K562 (cell line): ENCODE results near the gene HIF1A. TPM values are rescaled to one million over a fixed set of nuclear protein-coding genes. Genes with fewer than 3 reads are reported as not detected.
A peak's percentile ranks its signal among the peaks of the same experiment; 100 is the strongest.

ENCODE experiments used
- CUX1 ChIP-seq: fragments of 200-800 bp; sonication (Bioruptor generic); IDR thresholded peaks from 2 replicates; pipeline ENCODE4 v1.6.1; 2016; ENCODE audit warnings: missing genetic modification characterization, missing compliant biosample characterization
- MAFK ChIP-seq: IDR thresholded peaks from 2 replicates; pipeline ENCODE4 v1.6.1; 2011; ENCODE audit warnings: low read length, improper control_type of control experiment
- NFE2 ChIP-seq: IDR thresholded peaks from 2 replicates; pipeline ENCODE4 v1.6.1; 2014; ENCODE audit warnings: antibody characterized with exemption, low read depth
- RBBP5 ChIP-seq: fragments of 200-600 bp; sonication (generic); IDR thresholded peaks from 2 replicates; pipeline ENCODE4 v1.6.1; 2012; ENCODE audit warnings: borderline replicate concordance, mild to moderate bottlenecking, low read length, control low read depth, inconsistent platforms; ENCODE audit not compliant: insufficient read depth, poor library complexity, severe bottlenecking
- TRIM28 ChIP-seq: fragments of 450-650 bp; IDR thresholded peaks from 2 replicates; pipeline ENCODE4 v1.6.1; 2017
- polyA plus RNA-seq, 8 experiments: library from polyadenylated mRNA; depleted of rRNA in 4 of 8; stranded (reverse) in 5 of 8; unstranded in 3 of 8; fragments of >200 nt; fragmentation: Nextera tagmentation in 2 of 8; fragmentation: Illumina TruSeq in 1 of 8; extraction: Ambion mirVana in 2 of 8; extraction: Trizol in 1 of 8; gene quantifications; 2 replicates each; pipeline versions ENCODE4 v1.2.1 to v1.2.3, GENCODE V29; 2011 to 2014; ENCODE audit warnings: inconsistent platforms in 1 of 8, missing spikeins in 1 of 8
- total RNA-seq, 7 experiments: library from RNA; depleted of rRNA in 6 of 7; stranded (reverse); fragments of >200 nt in 6 of 7; fragmentation: Illumina TruSeq in 2 of 7; extraction: Trizol in 2 of 7; gene quantifications; 2 replicates each; pipeline versions ENCODE4 v1.2.1 to v1.2.3, GENCODE V29; 2011 to 2021; ENCODE audit warnings: low replicate concordance in 1 of 7
- TF ChIP-seq, protein P1 (sequence below): fragments of 450-650 bp; IDR thresholded peaks from 2 replicates; pipeline ENCODE4 v1.6.1; 2018; ENCODE audit not compliant: partially characterized antibody
- TF ChIP-seq, protein P2 (sequence below): fragments of 450-650 bp; IDR thresholded peaks from 2 replicates; pipeline ENCODE4 v1.6.1; 2017; ENCODE audit warnings: antibody characterized with exemption

The HIF1A gene
- total and polyA plus RNA-seq, 9 of the 15 experiments (the other 6 are each of a cell fraction or from before 2014, with no cell fraction given) = 5.9 to 35.3 (median 24.2) TPM

GRCh38 chr14:61662437-61663311, 32.6 kb upstream of the HIF1A start (continued):
- TF ChIP-seq, protein P1, sequence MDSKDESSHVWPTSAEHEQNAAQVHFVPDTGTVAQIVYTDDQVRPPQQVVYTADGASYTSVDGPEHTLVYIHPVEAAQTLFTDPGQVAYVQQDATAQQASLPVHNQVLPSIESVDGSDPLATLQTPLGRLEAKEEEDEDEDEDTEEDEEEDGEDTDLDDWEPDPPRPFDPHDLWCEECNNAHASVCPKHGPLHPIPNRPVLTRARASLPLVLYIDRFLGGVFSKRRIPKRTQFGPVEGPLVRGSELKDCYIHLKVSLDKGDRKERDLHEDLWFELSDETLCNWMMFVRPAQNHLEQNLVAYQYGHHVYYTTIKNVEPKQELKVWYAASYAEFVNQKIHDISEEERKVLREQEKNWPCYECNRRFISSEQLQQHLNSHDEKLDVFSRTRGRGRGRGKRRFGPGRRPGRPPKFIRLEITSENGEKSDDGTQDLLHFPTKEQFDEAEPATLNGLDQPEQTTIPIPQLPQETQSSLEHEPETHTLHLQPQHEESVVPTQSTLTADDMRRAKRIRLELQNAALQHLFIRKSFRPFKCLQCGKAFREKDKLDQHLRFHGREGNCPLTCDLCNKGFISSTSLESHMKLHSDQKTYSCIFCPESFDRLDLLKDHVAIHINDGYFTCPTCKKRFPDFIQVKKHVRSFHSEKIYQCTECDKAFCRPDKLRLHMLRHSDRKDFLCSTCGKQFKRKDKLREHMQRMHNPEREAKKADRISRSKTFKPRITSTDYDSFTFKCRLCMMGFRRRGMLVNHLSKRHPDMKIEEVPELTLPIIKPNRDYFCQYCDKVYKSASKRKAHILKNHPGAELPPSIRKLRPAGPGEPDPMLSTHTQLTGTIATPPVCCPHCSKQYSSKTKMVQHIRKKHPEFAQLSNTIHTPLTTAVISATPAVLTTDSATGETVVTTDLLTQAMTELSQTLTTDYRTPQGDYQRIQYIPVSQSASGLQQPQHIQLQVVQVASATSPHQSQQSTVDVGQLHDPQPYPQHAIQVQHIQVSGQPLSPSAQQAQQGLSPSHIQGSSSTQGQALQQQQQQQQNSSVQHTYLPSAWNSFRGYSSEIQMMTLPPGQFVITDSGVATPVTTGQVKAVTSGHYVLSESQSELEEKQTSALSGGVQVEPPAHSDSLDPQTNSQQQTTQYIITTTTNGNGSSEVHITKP = peak; percentile 32
- TF ChIP-seq, protein P2, sequence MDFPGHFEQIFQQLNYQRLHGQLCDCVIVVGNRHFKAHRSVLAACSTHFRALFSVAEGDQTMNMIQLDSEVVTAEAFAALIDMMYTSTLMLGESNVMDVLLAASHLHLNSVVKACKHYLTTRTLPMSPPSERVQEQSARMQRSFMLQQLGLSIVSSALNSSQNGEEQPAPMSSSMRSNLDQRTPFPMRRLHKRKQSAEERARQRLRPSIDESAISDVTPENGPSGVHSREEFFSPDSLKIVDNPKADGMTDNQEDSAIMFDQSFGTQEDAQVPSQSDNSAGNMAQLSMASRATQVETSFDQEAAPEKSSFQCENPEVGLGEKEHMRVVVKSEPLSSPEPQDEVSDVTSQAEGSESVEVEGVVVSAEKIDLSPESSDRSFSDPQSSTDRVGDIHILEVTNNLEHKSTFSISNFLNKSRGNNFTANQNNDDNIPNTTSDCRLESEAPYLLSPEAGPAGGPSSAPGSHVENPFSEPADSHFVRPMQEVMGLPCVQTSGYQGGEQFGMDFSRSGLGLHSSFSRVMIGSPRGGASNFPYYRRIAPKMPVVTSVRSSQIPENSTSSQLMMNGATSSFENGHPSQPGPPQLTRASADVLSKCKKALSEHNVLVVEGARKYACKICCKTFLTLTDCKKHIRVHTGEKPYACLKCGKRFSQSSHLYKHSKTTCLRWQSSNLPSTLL = no peak
- TF ChIP-seq CUX1 (CRISPR knock-in tag) (no peak), TRIM28 (peak; percentile 88; the same call in 1 of the 2 replicates), NFE2 (peak; percentile 92), MAFK (peak; percentile 79), RBBP5 (no peak)
